Stimulated activated CD8-positive, alpha-beta memory T cell treated with anti-CD3 and anti-CD28 coated beads, Interleukin-15, amount 100 ng/mL, for 48 hours (primary cell): ENCODE data around the gene ELMO1.
"Not testable (repeated sequence)": the region's sequence is repeated elsewhere in the genome, so short reads cannot be mapped to it uniquely, and the experiment has no call there.

Experiments
- DNase-seq, 2 donors: peaks; one replicate each; pipeline ENCODE4 v3.0.0-alpha.2; 2020; ENCODE audit warnings: low read depth in 2 of 2

Gene ELMO1

DNA sequence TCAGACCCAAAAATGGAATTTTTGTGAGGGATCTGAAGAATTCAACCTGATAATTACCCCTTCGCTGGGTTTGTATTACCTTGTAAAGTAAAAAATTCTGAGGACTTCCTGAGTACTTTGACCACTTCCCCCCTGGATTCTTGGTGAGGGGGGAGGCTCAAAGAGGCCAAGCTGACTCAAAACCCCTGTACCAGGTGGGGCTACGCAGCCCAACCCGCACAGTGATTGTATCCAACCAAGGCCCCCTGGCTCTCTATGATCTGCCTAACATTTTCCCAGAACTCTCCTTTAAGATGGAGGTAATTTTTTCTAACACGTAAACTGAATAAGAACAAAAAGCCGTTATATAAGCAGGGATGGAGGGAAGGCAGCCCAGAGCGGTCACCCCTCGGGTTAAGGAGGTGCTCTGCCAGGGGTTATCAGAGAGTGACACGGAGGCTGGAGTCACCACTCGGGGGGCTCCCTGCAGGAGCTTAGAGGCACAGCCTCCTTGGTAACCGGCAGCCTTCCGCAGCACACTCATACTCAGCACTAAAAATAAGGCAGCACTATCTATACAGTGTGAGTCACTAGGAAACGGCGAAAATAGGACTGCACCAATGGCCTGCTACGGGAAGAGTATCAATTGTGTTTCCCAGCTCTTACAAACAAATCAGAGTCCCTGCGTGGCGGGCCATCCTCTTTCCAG is 255.4 kb downstream of the ELMO1 start:
- no peak for DNase-seq

DNA sequence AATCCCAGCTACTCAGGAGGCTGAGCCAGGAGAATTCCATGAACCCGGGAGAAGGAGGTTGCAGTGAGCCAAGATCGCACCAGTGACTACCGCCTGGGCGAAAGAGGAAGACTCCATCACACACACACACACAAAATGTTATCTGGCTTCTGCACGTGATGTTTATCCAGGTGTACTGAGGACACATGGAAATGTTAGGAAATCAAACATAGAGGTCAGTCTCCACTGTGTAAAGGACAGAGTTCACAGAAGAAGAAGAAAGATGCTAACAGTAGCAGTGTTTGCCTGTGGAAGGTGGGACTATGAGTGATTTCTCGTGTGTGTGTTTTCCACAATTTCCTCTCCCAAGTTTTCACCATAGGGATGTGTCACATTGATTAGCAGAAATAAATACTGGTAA is 256.9 kb downstream of the ELMO1 start:
- no peak for DNase-seq

DNA sequence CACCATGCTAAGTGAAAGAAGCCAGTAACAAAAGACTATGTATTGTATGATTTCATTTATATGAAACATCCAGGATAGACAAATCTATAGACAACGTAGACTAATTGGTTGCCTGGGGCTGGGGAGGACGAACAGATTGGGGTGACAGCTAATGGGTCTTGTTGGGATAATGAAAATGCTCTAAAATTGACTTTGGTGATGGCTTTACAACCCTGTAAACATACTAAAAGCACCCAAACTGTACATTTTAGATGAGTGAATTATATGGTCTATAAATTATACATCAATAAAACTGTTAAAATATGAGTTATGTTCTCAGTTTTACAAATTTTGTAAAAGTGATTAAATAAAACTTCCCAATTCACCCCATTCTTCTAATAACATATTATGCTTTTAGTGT is 261.5 kb downstream of the ELMO1 start:
- no peak for DNase-seq

DNA sequence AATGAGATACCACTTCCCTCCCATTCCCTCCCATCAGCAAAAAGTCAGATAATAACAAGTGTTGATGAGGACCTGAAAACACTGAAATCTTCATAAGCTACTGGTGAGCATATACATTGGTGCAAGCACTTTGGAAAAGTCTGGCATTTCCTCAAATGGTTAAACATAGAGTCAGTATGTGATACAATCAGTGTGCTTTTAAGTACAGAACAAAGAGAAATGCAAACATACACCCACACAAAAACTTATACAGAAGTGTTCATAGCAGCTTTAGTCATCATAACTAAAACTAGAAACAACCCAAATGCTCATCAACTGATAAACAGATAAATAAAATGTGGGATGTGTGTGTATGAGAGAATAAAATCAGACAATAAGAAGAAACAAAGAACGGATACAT is 261.9 kb downstream of the ELMO1 start:
- DNase-seq: no peak

DNA sequence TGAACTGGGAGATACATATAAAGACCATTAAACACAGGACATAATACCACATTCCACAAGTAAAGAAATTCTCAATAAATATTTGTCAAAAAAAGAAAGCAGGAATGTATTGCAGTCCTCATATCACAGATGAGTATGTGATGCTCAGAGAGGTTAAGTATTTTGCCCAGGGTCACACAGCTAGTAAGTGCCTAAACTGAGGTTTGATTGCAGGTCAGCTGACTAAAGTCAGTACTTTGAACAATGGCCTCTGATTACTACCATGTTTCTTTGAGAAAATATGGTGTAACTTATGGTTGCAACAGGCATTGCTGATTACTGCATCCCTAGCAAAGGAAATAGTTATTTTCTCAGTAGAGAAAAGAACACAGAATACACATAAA is 267.1 kb downstream of the ELMO1 start:
- no peak for DNase-seq

DNA sequence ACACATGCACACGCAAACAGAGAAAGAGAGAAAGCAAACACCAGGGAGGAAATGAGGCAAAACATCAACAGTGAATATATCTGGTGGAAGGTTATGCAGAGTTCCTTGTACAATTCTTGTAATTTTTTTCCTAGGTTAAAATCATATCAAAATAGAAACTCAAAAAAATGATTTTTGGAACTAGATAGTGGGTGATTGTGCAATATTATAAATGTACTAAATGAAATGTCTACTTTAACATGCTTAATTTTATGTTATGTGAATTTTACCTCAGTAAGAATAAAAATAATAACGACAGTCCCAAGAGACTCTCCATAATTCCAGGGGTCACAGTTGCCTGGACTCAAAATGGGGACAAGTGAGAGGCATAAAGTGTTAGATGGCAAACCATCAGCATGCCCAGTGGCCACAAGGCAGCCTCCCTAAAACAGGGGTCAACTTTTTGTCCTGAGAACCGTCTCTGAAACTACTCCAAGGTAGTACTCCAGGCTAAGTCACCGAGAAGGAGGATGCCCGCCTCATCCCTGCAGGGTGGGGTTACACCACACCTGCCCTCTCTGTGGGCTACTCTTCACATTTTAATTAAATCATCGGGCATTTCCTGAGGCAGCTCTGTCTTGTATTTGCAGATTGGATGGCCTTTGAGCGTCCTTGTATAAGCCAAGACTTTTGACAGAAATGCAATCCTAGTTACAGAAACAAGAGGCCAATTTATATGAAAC is 267.7 kb downstream of the ELMO1 start:
- no peak for DNase-seq

DNA sequence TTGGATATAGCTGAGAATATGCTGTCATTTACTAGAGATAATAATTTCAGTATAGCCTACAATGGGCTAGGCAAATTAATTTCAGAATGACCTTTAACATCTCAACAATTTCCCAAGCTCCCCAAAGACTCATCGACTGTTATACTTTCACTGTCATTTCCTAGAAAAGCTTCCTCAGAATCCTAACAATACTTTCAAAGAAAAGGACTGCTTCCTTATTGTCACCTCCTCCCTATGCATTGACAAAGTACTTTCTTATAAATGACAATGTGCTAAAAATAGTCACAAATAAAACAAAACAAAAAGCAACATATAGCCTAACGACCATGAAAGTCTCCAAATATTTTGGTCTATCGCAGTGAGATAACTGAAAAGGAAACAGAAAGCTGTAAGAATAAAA is 272.6 kb downstream of the ELMO1 start:
- no peak for DNase-seq

DNA sequence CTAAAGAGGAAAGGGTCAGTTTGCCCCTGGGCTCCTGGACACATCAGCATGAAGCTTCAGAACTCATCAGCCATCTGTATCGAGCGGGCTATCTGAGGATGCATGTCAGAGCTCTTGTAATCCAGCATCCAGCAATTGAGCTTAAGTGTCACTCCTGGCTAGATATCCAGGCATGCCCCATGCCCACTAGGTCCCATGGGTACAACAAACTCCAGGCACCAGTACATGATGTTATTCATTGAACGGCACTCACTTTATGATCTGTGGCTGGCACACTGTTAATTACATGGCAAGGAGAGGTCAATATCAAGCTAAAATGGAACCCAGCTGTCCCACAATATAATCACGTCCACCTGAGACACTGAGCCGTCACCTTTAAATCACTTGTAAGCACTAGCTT is 274.2 kb downstream of the ELMO1 start:
- DNase-seq: no peak

DNA sequence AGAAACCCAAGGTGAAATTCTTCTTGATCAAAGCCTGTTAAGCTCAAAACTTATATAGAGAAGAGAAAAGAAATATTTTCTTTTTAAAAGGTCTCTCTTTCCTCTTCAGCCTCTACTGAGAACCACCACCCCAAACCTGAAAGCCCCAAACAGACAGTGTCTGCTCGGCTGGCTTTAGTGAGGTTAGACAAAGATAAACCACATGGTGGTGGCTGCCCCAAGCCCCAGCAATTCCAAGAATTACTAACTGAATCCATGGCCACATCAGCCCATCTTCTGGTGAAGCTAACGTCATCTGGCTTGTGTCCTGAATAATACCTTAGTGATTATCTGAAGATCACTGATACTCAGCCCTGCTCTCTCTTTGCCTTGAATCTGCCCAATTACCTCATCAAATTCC is 275.0 kb downstream of the ELMO1 start:
- no peak for DNase-seq

DNA sequence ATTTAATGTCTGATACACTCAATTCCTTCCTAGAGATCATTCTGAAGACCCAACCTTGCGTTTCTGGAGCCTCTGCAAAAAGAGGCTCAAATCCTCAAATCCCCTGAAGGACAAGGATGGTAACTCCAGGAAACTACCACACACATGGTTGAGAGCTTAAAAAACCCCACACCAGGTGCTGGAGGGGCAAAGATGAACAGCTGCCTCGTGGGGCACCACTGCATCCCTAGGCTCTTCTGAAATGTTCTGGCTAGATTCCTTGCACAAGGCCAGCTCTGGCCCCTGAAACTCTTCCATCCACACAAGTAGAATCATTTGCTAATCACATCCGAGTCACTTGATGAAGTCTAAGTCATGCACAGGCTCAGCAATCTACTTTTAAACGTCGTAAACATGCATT is 286.6 kb downstream of the ELMO1 start:
- no peak for DNase-seq

DNA sequence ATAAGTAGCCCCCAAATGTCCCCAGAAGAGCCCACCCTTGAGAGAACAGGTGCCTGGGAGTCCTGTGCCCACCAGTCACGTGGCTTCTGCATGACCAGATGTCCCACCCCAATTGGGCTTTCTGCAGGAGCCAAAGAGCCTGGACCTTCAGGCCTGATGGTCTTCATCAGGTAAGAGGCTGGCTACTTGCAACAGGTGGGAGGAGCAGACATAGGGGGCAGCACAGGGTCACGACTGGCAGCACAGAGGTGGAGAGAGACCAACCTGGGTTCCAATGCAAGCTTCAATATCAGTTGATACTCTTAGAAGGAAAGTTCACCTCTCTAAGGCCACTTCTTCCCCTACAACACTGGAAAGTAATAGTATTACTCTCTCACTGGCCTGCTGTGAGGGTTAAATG is 288.0 kb downstream of the ELMO1 start:
- no peak for DNase-seq

DNA sequence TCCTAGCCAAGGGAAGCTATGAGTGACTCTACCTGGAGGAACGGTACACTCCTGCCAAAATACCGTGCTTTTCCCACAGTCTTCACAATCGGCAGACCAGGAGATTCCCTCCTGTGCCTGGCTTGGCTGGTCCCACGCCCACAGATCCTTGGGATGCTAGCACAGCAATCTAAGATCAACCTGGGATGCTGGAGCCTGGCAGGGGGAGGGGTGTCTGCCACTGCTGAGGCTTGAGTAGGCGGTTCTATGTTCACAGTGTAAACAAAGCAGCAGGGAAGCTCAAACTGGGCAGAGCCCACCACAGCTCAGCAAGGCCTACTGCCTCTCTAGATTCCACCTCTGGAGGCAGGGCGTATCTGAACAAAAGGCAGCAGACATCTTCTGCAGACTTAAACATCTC is 295.3 kb downstream of the ELMO1 start:
- DNase-seq: no peak

DNA sequence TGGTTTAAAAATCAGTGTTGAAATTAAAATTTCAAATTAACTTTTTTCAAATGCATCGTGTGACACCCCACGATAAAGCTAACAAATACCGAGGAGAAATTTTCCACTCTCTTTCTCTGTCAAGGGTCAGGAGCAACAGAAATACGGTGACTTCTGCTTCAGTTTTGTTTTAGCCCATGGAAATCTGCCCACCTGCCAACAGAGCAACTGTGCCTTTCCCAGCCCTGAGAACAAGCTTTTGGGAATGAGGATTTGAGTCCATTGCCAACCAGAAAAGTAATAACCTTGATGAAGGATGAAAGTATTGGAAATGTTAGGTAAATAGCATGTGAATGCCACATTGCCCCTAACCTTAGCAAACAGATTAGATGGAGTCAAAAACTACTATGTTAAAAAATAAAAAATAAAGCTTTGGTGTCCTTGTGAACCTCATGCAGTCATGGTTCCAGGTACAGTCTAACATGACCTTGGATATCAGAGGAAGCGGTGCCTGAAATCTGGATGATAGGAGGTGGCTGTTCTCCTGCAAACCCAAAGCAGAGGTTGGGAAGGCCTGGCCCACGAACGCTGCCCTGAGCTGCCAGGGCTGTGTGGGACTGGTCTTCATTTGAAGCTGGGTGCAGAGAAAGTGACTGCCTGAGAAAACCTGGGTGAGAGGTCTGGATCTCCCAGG is 296.8 kb downstream of the ELMO1 start:
- DNase-seq: no peak

DNA sequence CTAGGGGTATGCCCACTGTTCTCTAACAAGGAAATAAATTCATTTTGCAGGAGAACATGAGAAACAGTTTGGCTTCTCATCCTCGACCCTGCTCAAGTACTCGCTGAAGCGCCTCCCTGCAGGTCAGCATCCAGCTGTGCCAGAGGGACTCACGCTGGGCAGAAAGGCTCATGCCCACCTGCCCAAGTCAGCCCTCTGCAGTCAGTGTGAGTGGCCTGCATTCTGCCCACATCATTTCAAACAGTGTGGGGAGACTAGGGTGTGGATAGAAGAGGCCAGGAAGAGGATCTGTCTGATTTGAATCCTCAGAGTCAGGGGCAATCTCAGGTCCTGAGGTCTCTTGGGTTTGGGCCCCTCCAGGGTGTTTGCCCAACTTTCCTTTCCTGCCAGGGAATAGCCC is 297.8 kb downstream of the ELMO1 start:
- no peak for DNase-seq

DNA sequence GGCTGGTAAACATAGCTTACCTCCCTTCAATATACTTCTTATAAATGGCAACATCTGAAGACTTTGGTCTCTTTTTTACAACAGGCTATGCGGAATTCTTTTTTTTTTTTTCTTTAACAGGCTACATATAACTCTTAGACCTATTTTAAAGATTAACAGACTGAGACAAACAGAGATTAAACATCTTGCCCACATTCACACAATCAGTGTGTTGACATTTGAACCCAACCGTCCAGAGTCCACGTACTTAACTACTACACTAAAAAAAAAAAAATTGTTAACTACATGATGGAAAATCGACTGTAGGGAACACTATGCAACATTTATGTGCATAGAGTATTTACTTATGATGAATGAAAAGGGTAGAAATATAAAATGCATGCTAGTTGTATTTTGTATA is 298.5 kb downstream of the ELMO1 start:
- no peak for DNase-seq

DNA sequence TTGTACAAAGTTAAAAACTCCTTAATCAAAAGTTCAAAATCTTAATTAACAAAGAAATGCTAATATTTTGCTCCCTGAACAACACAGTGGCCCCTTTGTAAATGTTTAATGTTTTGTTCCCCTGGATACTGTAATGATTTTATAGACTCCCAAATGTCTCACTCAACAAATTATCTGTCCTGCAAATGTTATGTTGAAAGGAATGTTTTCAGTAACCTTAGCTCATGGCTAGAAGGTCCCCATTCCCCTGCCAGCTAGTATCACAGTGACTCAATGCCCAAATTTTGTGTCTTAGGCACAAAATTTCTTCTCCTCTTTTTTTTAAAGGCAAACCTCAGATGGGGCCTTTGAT is 298.9 kb downstream of the ELMO1 start:
- no peak for DNase-seq

DNA sequence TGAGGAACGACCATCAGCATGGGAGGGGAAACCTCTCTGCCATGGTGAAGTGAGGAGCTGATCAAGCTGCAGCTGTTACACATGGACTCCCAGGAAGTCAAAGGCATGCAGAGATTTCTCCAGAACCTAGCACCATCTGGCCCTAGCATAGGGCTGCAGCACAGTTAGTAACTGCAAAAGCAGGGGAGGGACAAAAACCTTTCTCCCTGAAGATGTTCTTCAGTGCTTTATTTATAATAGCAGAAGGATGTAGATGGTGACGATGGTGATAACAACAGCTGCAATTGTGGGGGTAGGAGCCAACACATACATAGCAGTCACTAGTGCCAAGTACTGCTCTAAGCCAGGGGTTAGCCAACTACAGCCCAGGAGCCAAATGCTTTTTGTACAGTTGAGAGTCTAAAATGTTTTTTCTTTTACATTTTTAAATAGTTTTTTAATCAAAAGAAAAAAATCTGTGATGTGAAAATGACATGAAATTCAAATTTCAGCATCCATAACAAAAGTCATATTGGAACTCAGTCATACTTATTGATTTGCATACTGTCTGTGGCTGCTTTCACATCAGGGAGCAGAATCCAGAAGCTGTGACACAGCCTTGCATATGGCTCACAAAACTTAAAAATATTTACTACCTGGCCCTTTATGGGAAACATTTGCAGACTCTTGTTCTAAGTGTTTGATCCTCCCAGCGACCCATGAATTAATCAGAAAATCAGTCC is 299.5 kb downstream of the ELMO1 start:
- no peak for DNase-seq

DNA sequence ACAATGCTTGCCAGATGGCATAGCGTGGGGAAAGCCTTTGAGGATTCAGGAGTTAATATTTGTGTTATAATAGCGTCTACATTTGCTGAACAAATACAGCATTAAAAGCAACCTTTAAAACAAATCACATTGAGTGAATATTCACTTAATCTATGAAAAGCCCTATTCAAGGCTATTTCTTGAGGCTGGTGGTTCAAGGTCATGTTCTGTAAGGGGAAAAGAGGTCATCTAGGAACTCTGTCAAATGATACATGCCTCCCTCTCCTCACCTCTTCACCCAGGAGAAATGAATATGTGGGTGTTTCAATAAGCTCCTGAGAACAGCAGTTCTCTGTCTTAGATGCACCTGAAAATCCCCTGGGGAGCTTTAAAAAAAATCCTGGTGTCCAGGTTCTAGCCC is 303.0 kb downstream of the ELMO1 start:
- DNase-seq: no peak

DNA sequence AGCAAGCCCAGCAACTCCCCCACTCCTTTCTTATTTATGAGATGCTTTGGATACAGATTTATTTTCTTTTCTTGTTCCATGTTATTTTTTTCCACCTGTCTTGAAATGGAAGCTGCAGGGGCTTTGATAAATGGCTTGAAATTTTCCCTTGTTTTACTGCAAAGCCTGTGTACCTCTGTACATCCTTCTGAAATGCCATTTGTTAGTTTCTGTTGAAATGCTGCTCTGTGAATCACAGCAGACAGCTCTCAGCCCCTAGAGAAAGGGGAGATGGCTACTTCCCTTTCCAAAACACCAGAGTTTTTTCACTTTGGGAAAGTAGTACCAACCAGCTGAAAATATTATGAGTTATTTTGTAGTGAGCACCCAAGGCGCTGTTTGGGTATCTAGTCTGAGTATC is 304.2 kb downstream of the ELMO1 start:
- no peak for DNase-seq

DNA sequence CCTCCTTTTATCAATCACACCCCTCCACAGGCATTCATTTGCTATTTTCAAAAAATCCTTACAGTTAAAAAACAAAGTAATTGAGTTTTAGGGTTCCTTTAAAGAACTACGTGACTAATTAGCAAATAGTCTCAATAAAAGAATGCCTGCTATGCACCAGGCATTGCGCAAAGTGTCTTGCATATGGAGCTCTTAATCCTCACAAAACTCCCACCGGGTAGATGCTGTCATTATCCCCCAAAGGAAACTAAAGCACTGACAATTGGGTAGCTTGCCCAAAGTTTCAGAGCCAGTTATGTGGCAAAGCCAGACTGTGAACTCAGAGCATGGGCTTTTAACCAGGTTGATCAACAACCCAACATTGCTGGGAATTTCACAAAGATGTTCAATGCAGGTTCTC is 305.7 kb downstream of the ELMO1 start:
- DNase-seq: no peak

DNA sequence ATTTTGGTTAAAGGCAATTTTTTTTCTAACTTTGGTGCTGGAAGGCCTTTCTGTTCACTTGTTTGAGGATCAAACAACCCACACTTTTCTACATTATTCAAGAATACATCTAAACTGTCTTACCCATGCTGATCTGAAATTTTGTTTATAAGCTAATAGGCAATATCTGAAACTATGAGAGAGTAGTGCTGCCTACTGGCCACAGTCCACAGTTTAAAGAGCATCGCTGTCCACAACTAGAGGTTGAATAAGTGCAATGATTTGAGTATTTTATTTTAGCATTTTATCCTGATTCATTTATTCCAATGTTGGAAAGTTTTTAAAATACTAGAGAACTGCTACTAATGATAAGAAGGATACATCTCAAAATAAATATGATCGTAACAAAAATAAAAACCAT is 306.9 kb downstream of the ELMO1 start:
- no peak for DNase-seq

DNA sequence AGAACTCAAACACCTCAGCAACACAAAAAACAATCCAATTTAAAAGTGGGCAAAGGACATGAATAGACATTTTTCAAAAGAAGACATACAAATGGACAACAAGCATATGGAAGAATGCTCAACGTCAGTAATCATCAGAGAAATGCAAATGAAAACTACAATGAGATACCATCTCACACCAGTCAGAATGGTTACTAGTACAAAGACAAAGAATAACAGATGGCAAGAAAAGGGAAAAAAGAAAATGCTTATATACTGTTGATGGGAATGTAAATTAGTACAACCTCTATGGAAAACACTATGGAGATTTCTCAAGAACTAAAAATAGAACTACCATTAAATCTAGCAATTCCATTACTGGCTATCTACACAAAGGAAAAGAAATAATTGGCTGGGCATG is 314.8 kb downstream of the ELMO1 start:
- DNase-seq: not testable (repeated sequence)

DNA sequence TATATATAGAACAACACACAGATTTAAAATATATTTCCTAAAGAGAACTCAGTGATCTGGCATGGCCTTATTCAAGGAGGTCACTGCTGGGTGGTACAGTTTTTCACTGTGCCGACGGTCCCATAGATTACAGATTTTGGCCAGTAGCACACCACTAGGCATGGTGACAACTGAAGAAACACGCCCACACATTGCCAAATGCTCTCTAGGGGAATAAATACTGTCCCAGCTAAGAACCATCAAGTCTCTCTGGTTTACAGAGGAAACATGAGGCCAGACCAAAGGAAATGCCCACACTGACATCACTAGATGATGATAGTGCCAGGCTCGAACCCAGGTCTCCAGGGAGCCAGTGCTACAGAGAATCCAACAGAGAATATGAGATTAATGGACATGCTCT is 316.8 kb downstream of the ELMO1 start:
- DNase-seq: no peak
